Measurements from ENCODE around the gene NEDD8. TPM values are rescaled to one million over a fixed set of nuclear protein-coding genes. Genes with fewer than 3 reads are reported as not detected.

The NEDD8 gene
- total and polyA plus RNA-seq, 2 experiments from 2014 or later = 130 to 418 TPM

DNA sequence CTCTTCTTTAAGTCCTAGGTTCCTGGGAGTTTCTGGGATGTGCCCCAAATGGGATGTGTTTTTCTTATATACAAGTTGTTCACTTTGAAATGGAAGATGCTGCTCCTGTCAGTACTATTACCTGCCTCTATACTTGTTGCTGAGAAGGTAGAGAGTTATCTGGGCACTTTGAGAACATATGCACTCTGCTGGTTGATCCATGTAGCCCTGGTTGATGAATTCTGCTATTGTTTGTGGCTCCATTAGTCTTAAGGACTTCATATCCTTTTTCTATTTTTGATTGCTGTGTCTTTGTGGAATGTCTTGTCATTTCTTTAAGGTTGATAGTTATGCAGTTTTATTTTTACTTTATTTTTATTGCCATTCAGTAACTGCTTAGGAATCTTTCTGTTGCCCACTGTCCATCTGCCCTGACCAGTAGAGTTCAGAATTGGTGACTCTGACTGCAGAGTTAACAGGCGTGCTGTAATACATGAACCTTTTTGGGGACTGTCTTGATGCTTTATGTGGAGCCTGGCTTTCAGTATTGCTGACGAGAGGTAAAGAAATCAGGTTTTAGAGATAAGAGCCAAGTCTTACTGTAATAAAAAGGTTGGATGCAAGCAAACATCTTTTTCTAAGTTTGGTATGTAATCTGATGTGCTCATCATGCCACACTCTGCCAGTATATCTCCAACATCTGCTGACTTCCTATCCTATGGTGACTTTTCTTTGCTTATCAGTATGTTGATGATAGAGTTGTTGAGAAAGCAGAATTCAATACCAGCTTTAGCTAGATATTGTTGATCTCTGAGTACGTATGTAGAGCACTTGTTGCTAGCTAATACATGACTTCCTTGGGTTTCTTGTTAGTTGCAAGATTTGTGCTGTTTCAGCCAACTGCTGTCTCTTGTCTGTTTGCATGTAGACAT, 2.2 kb upstream of the NEDD8 start:
- TF ChIP-seq EZH2phosphoT487 (IDR thresholded peaks at IDR 0.05; ENCODE audit: unreplicated experiment) (no peak), POLR2AphosphoS5 (IDR thresholded peaks at IDR 0.05; ENCODE audit: low read depth) (no peak), EZH2 (IDR thresholded peaks at IDR 0.05; ENCODE audit: low read depth, unreplicated experiment) (no peak), CREB1 (CRISPR knock-in tag; IDR thresholded peaks at IDR 0.05; ENCODE audit: low read depth) (no peak), ZNF114 (CRISPR knock-in tag; IDR thresholded peaks at IDR 0.05) (no peak), JUNB (IDR thresholded peaks at IDR 0.05; ENCODE audit: unreplicated experiment) (no peak), STAT1 (IDR thresholded peaks at IDR 0.05; ENCODE audit: unreplicated experiment) (no peak), NANOG (IDR thresholded peaks at IDR 0.05; ENCODE audit: borderline replicate concordance) (no peak), ZNF331 (CRISPR knock-in tag; IDR thresholded peaks at IDR 0.05; ENCODE audit: low read depth) (no peak)
- TF ChIP-seq, protein P1, sequence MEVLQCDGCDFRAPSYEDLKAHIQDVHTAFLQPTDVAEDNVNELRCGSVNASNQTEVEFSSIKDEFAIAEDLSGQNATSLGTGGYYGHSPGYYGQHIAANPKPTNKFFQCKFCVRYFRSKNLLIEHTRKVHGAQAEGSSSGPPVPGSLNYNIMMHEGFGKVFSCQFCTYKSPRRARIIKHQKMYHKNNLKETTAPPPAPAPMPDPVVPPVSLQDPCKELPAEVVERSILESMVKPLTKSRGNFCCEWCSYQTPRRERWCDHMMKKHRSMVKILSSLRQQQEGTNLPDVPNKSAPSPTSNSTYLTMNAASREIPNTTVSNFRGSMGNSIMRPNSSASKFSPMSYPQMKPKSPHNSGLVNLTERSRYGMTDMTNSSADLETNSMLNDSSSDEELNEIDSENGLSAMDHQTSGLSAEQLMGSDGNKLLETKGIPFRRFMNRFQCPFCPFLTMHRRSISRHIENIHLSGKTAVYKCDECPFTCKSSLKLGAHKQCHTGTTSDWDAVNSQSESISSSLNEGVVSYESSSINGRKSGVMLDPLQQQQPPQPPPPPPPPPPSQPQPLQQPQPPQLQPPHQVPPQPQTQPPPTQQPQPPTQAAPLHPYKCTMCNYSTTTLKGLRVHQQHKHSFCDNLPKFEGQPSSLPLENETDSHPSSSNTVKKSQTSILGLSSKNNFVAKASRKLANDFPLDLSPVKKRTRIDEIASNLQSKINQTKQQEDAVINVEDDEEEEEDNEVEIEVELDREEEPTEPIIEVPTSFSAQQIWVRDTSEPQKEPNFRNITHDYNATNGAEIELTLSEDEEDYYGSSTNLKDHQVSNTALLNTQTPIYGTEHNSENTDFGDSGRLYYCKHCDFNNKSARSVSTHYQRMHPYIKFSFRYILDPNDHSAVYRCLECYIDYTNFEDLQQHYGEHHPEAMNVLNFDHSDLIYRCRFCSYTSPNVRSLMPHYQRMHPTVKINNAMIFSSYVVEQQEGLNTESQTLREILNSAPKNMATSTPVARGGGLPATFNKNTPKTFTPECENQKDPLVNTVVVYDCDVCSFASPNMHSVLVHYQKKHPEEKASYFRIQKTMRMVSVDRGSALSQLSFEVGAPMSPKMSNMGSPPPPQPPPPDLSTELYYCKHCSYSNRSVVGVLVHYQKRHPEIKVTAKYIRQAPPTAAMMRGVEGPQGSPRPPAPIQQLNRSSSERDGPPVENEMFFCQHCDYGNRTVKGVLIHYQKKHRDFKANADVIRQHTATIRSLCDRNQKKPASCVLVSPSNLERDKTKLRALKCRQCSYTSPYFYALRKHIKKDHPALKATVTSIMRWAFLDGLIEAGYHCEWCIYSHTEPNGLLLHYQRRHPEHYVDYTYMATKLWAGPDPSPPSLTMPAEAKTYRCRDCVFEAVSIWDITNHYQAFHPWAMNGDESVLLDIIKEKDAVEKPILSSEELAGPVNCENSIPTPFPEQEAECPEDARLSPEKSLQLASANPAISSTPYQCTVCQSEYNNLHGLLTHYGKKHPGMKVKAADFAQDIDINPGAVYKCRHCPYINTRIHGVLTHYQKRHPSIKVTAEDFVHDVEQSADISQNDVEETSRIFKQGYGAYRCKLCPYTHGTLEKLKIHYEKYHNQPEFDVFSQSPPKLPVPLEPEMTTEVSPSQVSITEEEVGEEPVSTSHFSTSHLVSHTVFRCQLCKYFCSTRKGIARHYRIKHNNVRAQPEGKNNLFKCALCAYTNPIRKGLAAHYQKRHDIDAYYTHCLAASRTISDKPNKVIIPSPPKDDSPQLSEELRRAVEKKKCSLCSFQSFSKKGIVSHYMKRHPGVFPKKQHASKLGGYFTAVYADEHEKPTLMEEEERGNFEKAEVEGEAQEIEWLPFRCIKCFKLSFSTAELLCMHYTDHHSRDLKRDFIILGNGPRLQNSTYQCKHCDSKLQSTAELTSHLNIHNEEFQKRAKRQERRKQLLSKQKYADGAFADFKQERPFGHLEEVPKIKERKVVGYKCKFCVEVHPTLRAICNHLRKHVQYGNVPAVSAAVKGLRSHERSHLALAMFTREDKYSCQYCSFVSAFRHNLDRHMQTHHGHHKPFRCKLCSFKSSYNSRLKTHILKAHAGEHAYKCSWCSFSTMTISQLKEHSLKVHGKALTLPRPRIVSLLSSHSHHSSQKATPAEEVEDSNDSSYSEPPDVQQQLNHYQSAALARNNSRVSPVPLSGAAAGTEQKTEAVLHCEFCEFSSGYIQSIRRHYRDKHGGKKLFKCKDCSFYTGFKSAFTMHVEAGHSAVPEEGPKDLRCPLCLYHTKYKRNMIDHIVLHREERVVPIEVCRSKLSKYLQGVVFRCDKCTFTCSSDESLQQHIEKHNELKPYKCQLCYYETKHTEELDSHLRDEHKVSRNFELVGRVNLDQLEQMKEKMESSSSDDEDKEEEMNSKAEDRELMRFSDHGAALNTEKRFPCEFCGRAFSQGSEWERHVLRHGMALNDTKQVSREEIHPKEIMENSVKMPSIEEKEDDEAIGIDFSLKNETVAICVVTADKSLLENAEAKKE (CRISPR knock-in tag; IDR thresholded peaks at IDR 0.05) = no peak
- TF ChIP-seq, protein P2, sequence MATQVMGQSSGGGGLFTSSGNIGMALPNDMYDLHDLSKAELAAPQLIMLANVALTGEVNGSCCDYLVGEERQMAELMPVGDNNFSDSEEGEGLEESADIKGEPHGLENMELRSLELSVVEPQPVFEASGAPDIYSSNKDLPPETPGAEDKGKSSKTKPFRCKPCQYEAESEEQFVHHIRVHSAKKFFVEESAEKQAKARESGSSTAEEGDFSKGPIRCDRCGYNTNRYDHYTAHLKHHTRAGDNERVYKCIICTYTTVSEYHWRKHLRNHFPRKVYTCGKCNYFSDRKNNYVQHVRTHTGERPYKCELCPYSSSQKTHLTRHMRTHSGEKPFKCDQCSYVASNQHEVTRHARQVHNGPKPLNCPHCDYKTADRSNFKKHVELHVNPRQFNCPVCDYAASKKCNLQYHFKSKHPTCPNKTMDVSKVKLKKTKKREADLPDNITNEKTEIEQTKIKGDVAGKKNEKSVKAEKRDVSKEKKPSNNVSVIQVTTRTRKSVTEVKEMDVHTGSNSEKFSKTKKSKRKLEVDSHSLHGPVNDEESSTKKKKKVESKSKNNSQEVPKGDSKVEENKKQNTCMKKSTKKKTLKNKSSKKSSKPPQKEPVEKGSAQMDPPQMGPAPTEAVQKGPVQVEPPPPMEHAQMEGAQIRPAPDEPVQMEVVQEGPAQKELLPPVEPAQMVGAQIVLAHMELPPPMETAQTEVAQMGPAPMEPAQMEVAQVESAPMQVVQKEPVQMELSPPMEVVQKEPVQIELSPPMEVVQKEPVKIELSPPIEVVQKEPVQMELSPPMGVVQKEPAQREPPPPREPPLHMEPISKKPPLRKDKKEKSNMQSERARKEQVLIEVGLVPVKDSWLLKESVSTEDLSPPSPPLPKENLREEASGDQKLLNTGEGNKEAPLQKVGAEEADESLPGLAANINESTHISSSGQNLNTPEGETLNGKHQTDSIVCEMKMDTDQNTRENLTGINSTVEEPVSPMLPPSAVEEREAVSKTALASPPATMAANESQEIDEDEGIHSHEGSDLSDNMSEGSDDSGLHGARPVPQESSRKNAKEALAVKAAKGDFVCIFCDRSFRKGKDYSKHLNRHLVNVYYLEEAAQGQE (IDR thresholded peaks at IDR 0.05; ENCODE audit: unreplicated experiment) = no peak
- TF ChIP-seq, protein P3, sequence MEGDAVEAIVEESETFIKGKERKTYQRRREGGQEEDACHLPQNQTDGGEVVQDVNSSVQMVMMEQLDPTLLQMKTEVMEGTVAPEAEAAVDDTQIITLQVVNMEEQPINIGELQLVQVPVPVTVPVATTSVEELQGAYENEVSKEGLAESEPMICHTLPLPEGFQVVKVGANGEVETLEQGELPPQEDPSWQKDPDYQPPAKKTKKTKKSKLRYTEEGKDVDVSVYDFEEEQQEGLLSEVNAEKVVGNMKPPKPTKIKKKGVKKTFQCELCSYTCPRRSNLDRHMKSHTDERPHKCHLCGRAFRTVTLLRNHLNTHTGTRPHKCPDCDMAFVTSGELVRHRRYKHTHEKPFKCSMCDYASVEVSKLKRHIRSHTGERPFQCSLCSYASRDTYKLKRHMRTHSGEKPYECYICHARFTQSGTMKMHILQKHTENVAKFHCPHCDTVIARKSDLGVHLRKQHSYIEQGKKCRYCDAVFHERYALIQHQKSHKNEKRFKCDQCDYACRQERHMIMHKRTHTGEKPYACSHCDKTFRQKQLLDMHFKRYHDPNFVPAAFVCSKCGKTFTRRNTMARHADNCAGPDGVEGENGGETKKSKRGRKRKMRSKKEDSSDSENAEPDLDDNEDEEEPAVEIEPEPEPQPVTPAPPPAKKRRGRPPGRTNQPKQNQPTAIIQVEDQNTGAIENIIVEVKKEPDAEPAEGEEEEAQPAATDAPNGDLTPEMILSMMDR (conservative IDR thresholded peaks at IDR 0.05; ENCODE audit: low read depth in 2 of 2) = no peak
- TF ChIP-seq, protein P4, sequence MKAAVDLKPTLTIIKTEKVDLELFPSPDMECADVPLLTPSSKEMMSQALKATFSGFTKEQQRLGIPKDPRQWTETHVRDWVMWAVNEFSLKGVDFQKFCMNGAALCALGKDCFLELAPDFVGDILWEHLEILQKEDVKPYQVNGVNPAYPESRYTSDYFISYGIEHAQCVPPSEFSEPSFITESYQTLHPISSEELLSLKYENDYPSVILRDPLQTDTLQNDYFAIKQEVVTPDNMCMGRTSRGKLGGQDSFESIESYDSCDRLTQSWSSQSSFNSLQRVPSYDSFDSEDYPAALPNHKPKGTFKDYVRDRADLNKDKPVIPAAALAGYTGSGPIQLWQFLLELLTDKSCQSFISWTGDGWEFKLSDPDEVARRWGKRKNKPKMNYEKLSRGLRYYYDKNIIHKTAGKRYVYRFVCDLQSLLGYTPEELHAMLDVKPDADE (IDR thresholded peaks at IDR 0.05) = no peak
- peaks cover 17% of the 10 kb centered on the region; the same call in 1 of the 2 replicates for H3K36me3 ChIP-seq (ENCODE audit: insufficient read depth)
- H3K27me3 Mint-ChIP-seq (ENCODE audit: insufficient read depth, low read depth, poor library complexity) = peaks cover 7% of the 10 kb centered on the region
- no peaks in the 10 kb centered on the region for H3K9me3 Mint-ChIP-seq
- peaks cover 7% of the 10 kb centered on the region; the same call in 1 of the 2 replicates for H3F3A ChIP-seq (replicated peaks; ENCODE audit: low read depth)
- H3K4me1 ChIP-seq (ENCODE audit: insufficient read depth) = peaks cover 15% of the 10 kb centered on the region
- H3K27ac Mint-ChIP-seq = no peak overlapping the region
- H3K27me3 ChIP-seq (ENCODE audit: insufficient read depth) = no peaks in the 10 kb centered on the region
- H3K4me3 ChIP-seq = no peak overlapping the region
- peaks cover 3% of the 10 kb centered on the region for H4K20me1 ChIP-seq (replicated peaks; ENCODE audit: insufficient read depth)
- peaks cover 39% of the 10 kb centered on the region for H3K79me2 ChIP-seq (replicated peaks; ENCODE audit: insufficient read depth)
- ATAC-seq = no peak
- no peaks in the 10 kb centered on the region for H3K9me2 ChIP-seq (ENCODE audit: insufficient read depth)
- H2AFZ ChIP-seq = no peak overlapping the region
- H3K4me1 Mint-ChIP-seq = peaks cover 17% of the 10 kb centered on the region
- DNase-seq (ENCODE audit: low spot score) = no peak
- peaks cover 39% of the 10 kb centered on the region for H3K36me3 Mint-ChIP-seq (ENCODE audit: low read depth)
- H3K4me2 ChIP-seq = no peak overlapping the region
- no peak overlapping the region for H3K27ac ChIP-seq (ENCODE audit: low read depth)
- peak overlapping the region; percentile 91 for H3K4me3 Mint-ChIP-seq

Measured in GM23338 (cell line).